BE2C (cell line): ENCODE results near the gene CDK5RAP2.

Experiments
- DNase-seq: peaks from one replicate; pipeline ENCODE4 v3.0.0-alpha.2; 2020
- H3K27me3 ChIP-seq: fragments of 250-450 bp; sonication (Bioruptor Pico); 2 replicates; pipeline ENCODE4 v1.5.1; 2020; ENCODE audit warnings: mild to moderate bottlenecking
- H3K36me3 ChIP-seq: fragments of 250-450 bp; sonication (Bioruptor Pico); 2 replicates; pipeline ENCODE4 v1.5.1; 2020; ENCODE audit warnings: mild to moderate bottlenecking
- H3K4me1 ChIP-seq: fragments of 250-450 bp; sonication (Bioruptor Pico); 2 replicates; pipeline ENCODE4 v1.5.1; 2020
- H3K4me3 ChIP-seq: 2 replicates; pipeline ENCODE4 v1.5.1; 2011; ENCODE audit warnings: low read depth, low read length
- H3K9me3 ChIP-seq: fragments of 250-450 bp; sonication (Bioruptor Pico); 2 replicates; pipeline ENCODE4 v1.5.1; 2020
- CTCF ChIP-seq: IDR thresholded peaks from 2 replicates; pipeline ENCODE4 v1.5.1; 2012; ENCODE audit warnings: mild to moderate bottlenecking, low read depth, low read length

CDK5RAP2 gene

GRCh38 chr9:120383611-120383998, 196.4 kb downstream of the CDK5RAP2 start:
- DNase-seq = peak; percentile 55
- Histone ChIP-seq H3K36me3 (peaks cover 5% of the 10 kb centered on the region), H3K4me1 (peaks cover 7% of the 10 kb centered on the region; the same call in 1 of the 2 replicates), H3K4me3 (no peak overlapping the region), H3K9me3 (no peaks in the 10 kb centered on the region), H3K27me3 (no peaks in the 10 kb centered on the region)
- no peak for TF ChIP-seq CTCF

GRCh38 chr9:120382453-120382852, 197.5 kb downstream of the CDK5RAP2 start:
- Histone ChIP-seq H3K27me3 (no peaks in the 10 kb centered on the region), H3K4me3 (no peak overlapping the region), H3K36me3 (no peaks in the 10 kb centered on the region), H3K9me3 (no peaks in the 10 kb centered on the region), H3K4me1 (peaks cover 7% of the 10 kb centered on the region; the same call in 1 of the 2 replicates)
- no peak for TF ChIP-seq CTCF
- DNase-seq = no peak

- H3K9me3 ChIP-seq = no peaks in the 10 kb centered on the region
- H3K27me3 ChIP-seq = no peaks in the 10 kb centered on the region
- no peaks in the 10 kb centered on the region for H3K36me3 ChIP-seq
- H3K4me1 ChIP-seq = peaks cover 7% of the 10 kb centered on the region; the same call in 1 of the 2 replicates
- no peak for DNase-seq
- H3K4me3 ChIP-seq = no peak overlapping the region
- no peak for TF ChIP-seq CTCF
These were observed 198.1 kb downstream of the CDK5RAP2 start for GRCh38 chr9:120381839-120382238.

GRCh38 chr9:120379611-120380010, 200.4 kb downstream of the CDK5RAP2 start:
- Histone ChIP-seq H3K4me1 (peaks cover 7% of the 10 kb centered on the region; the same call in 1 of the 2 replicates), H3K27me3 (no peaks in the 10 kb centered on the region), H3K9me3 (no peaks in the 10 kb centered on the region), H3K4me3 (no peak overlapping the region), H3K36me3 (no peaks in the 10 kb centered on the region)
- DNase-seq = no peak
- TF ChIP-seq CTCF = no peak

- H3K9me3 ChIP-seq = no peaks in the 10 kb centered on the region
- no peaks in the 10 kb centered on the region for H3K27me3 ChIP-seq
- no peak for TF ChIP-seq CTCF
- DNase-seq = no peak
- no peak overlapping the region for H3K4me3 ChIP-seq
- H3K4me1 ChIP-seq = peaks cover 3% of the 10 kb centered on the region; the same call in 1 of the 2 replicates
- H3K36me3 ChIP-seq = no peaks in the 10 kb centered on the region
These were observed 201.3 kb downstream of the CDK5RAP2 start for GRCh38 chr9:120378680-120379079.

GRCh38 chr9:120377268-120378159, 202.5 kb downstream of the CDK5RAP2 start:
- no peak for TF ChIP-seq CTCF
- DNase-seq = no peak
- H3K4me1 ChIP-seq = no peaks in the 10 kb centered on the region
- no peaks in the 10 kb centered on the region for H3K36me3 ChIP-seq
- H3K27me3 ChIP-seq = no peaks in the 10 kb centered on the region
- H3K4me3 ChIP-seq = no peak overlapping the region
- H3K9me3 ChIP-seq = no peaks in the 10 kb centered on the region
